Panc1 (cell line): Measurements from ENCODE around the gene PRDM10. TPM values are rescaled to one million over a fixed set of nuclear protein-coding genes. Genes with fewer than 3 reads are reported as not detected.

Experiments
- ATAC-seq: fragments of 200-7000 bp; cut with Tn5 transposase; 2 replicates; pipeline ENCODE4 v1.9.1; 2020; ENCODE audit warnings: mild to moderate bottlenecking, moderate library complexity
- BruUV-seq: library from RNA; stranded (reverse); fragments of 400-500 nt; replicated peaks from 2 replicates; lab custom pipeline; 2021; lab: Mats Ljungman, UMichigan
- CTCF ChIA-PET: fragments of 300-600 bp; sonication (Branson Sonifier 250); formaldehyde crosslinking; loops from one replicate; lab custom pipeline; 2022; ENCODE audit warnings: antibody characterized with exemption; lab: Charles Lee
- POLR2A ChIA-PET: fragments of 300-600 bp; sonication (Branson Sonifier 250); formaldehyde crosslinking; loops from one replicate; lab custom pipeline; 2022; ENCODE audit warnings: antibody characterized with exemption; lab: Charles Lee
- DNase-seq: peaks from one replicate; pipeline ENCODE4 v3.0.0-alpha.2; 2010; ENCODE audit warnings: low read depth, low spot score
- H3K27ac ChIP-seq: 2 replicates; pipeline ENCODE4 v1.5.1; 2011; ENCODE audit warnings: mild to moderate bottlenecking, low read length, inconsistent platforms
- H3K27me3 ChIP-seq: fragments of 200-500 bp; sonication (Bioruptor generic); 2 replicates; pipeline ENCODE4 v1.6.0; 2014; ENCODE audit warnings: low read length, inconsistent platforms; ENCODE audit not compliant: control insufficient read depth, insufficient read depth
- H3K36me3 ChIP-seq: fragments of 200-500 bp; sonication (Bioruptor generic); 2 replicates; pipeline ENCODE4 v1.5.1; 2014; ENCODE audit warnings: inconsistent platforms, mild to moderate bottlenecking, low read length, moderate library complexity; ENCODE audit not compliant: control insufficient read depth, insufficient read depth
- H3K4me1 ChIP-seq: 2 replicates; pipeline ENCODE4 v1.5.1; 2011; ENCODE audit warnings: inconsistent platforms, mild to moderate bottlenecking, low read length, moderate library complexity; ENCODE audit not compliant: control insufficient read depth, insufficient read depth
- H3K4me3 ChIP-seq, 2 experiments: 2 replicates each; pipeline ENCODE4 v1.5.1; 2011 to 2012; ENCODE audit warnings: low read depth in 2 of 2, low read length in 2 of 2, mild to moderate bottlenecking in 2 of 2, inconsistent platforms in 1 of 2, moderate library complexity in 1 of 2
- H3K9me3 ChIP-seq: fragments of 200-500 bp; sonication (Bioruptor generic); 2 replicates; pipeline ENCODE4 v1.5.1; 2014; ENCODE audit warnings: low read depth, mild to moderate bottlenecking, inconsistent platforms, low read length, moderate library complexity; ENCODE audit not compliant: control insufficient read depth, insufficient read depth
- CTCF ChIP-seq: fragments of 450-650 bp; IDR thresholded peaks from 2 replicates; pipeline ENCODE4 v1.5.1; 2017; ENCODE audit warnings: mild to moderate bottlenecking
- POLR2AphosphoS5 ChIP-seq: IDR thresholded peaks from 2 replicates; pipeline ENCODE4 v1.6.1; 2012; ENCODE audit warnings: mild to moderate bottlenecking, low read depth, low read length, moderate library complexity
- REST ChIP-seq, 2 experiments: IDR thresholded peaks; 2 replicates each; pipeline ENCODE4 v1.6.1; 2011 to 2012; ENCODE audit warnings: low read depth in 2 of 2, control low read depth in 1 of 2, low read length in 1 of 2, mild to moderate bottlenecking in 1 of 2, moderate library complexity in 1 of 2; ENCODE audit not compliant: insufficient read depth in 1 of 2
- SIN3A ChIP-seq: IDR thresholded peaks from 2 replicates; pipeline ENCODE4 v1.6.1; 2012; ENCODE audit warnings: low read depth, mild to moderate bottlenecking, low read length, moderate library complexity, borderline replicate concordance; ENCODE audit not compliant: insufficient read depth
- TCF7L2 ChIP-seq: IDR thresholded peaks from 2 replicates; pipeline ENCODE4 v1.6.1; 2011; ENCODE audit warnings: mild to moderate bottlenecking, low read depth, low read length, inconsistent platforms
- in situ Hi-C: cut with HindIII; loops from 2 replicates; pipeline ENCODE4 v1.10.0; 2016; ENCODE audit warnings: low sequenced_read_pairs, low pct_unique_long_range_greater_than_20kb
- intact Hi-C: fragments of 100-400 bp; cut with micrococcal nuclease; formaldehyde crosslinking; loops from one replicate; pipeline ENCODE4 v1.10.0; 2022; ENCODE audit not compliant: unreplicated experiment
- total RNA-seq: library from RNA; stranded (reverse); gene quantifications from one replicate; pipeline ENCODE4 v1.2.1, GENCODE V29; 2021; ENCODE audit not compliant: unreplicated experiment

The PRDM10 gene
- total RNA-seq, 1 experiment from 2014 or later, result 12.5 TPM

- intact Hi-C loops (no loop called here), in situ Hi-C loops (no loop called here)
- DNase-seq (no peak), ATAC-seq (peak; percentile 81)
- ChIA-PET POLR2A (interaction anchor here (0.6 kb wide), 1 partner anchor 1527 kb away, joined by 3 read pairs; no protein-coding TSS in a partner anchor), CTCF (no interaction called here)
- Histone ChIP-seq H3K27ac (peak overlapping the region; percentile 26), H3K4me3 (peak overlapping the region; percentile 4 to 24; a peak in 3 of 4 replicates), H3K36me3 (no peaks in the 10 kb centered on the region), H3K27me3 (no peaks in the 10 kb centered on the region), H3K9me3 (no peaks in the 10 kb centered on the region), H3K4me1 (peaks cover 16% of the 10 kb centered on the region; the same call in 1 of the 2 replicates)
- no TSS peak for BruUV-seq
- no peak for TF ChIP-seq POLR2AphosphoS5
- TF ChIP-seq CTCF, result no peak
- TF ChIP-seq REST (IDR thresholded peaks at IDR 0.05; ENCODE audit: insufficient read depth in 1 of 2, low read depth in 2 of 2, low read length in 1 of 2), result no peak
- no peak for TF ChIP-seq SIN3A
Measured at GRCh38 chr11:130037881-130038585, 35.4 kb upstream of the PRDM10 start.

GRCh38 chr11:130037058-130037457, 34.4 kb upstream of the PRDM10 start:
- no TSS peak for BruUV-seq
- Histone ChIP-seq H3K27me3 (no peaks in the 10 kb centered on the region), H3K27ac (peak overlapping the region; percentile 25), H3K4me1 (peaks cover 11% of the 10 kb centered on the region; the same call in 1 of the 2 replicates), H3K4me3 (peak overlapping the region in 1 of 2 experiments; percentile 24; a peak in 1 of 4 replicates), H3K36me3 (no peaks in the 10 kb centered on the region), H3K9me3 (no peaks in the 10 kb centered on the region)
- POLR2A ChIA-PET, result interaction anchor here (0.7 to 0.9 kb wide), 2 partner anchors 12 to 24 kb away, joined by 3 to 5 read pairs; no protein-coding TSS in a partner anchor
- ATAC-seq, result peak; percentile 81
- in situ Hi-C loops (no loop called here), intact Hi-C loops (no loop called here)
- no peak for TF ChIP-seq TCF7L2
- no peak for TF ChIP-seq REST (IDR thresholded peaks at IDR 0.05; ENCODE audit: insufficient read depth in 1 of 2, low read depth in 2 of 2, low read length in 1 of 2)
- no peak for TF ChIP-seq SIN3A
- TF ChIP-seq CTCF, result no peak
- no peak for TF ChIP-seq POLR2AphosphoS5
- CTCF ChIA-PET, result interaction anchor here (0.5 to 0.7 kb wide), 2 partner anchors 54 to 175 kb away, joined by 4 to 5 read pairs; no protein-coding TSS in a partner anchor
- peak; percentile 64 for DNase-seq
